Vagina (tissue), 2 donors: ENCODE measurements around the gene DNLZ. TPM values are rescaled to one million over a fixed set of nuclear protein-coding genes. Genes with fewer than 3 reads are reported as not detected.

Experiments
- DNase-seq, 2 donors: peaks; one replicate each; pipeline ENCODE4 v3.0.0-alpha.2; 2017; ENCODE audit errors: extremely low spot score in 2 of 2
- H3K27ac ChIP-seq: fragments of 200-600 bp; sonication (generic); one replicate; pipeline ENCODE4 v1.5.1; 2019
- H3K27me3 ChIP-seq: fragments of 200-600 bp; sonication (generic); one replicate; pipeline ENCODE4 v1.5.1; 2019
- H3K36me3 ChIP-seq, 2 donors: fragments of 200-600 bp; sonication (generic); one replicate each; pipeline ENCODE4 v1.5.1; 2017 to 2019
- H3K4me1 ChIP-seq: fragments of 200-600 bp; sonication (generic); one replicate; pipeline ENCODE4 v1.5.1; 2019
- H3K4me3 ChIP-seq, 2 donors: fragments of 200-600 bp; sonication (generic); 1 replicate in 1 of 2; 2 replicates in 1 of 2; pipeline ENCODE4 v1.5.1; 2016 to 2019
- H3K9me3 ChIP-seq: fragments of 200-600 bp; sonication (generic); one replicate; pipeline ENCODE4 v1.5.1; 2019
- intact Hi-C: fragments of 100-400 bp; cut with DNase I; formaldehyde crosslinking; loops from one replicate; pipeline ENCODE4 v1.15.1; 2023
- total RNA-seq: library from RNA; depleted of rRNA; stranded (reverse); fragments of >200 nt; gene quantifications from one replicate; pipeline ENCODE4 v1.2.3, GENCODE V29; 2016
- TF ChIP-seq, protein P1 (sequence below), 3 experiments: fragments of 450-650 bp in 2 of 3; fragments of 200-600 bp in 1 of 3; sonication (generic) in 1 of 3; IDR thresholded peaks; one replicate each; pipeline ENCODE4 v1.5.1; 2017 to 2019; ENCODE audit warnings: antibody characterized with exemption in 3 of 3, mild to moderate bottlenecking in 2 of 3, moderate library complexity in 2 of 3

The DNLZ gene
- total RNA-seq, 1 donor from 2014 or later: 25.0 TPM

DNA sequence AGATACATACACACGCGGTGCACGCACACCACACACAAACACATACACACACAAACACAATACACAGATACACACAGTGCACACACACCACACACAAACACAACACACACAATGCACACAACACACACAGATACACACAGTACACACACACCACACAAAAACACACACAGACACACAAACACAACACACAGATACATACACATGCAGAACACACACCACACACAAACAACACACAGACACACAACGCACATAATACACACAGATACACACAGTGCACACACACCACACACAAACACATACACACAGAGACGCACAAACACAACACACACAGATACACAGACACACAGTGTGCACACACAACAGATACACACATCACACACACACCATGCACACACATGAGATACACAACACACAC, 53.7 kb downstream of the DNLZ start:
- H3K27me3 ChIP-seq: no peaks in the 10 kb centered on the region

More for the DNA sequence above, 53.7 kb downstream of the DNLZ start:
- DNase-seq: no peak
- TF ChIP-seq, protein P1, sequence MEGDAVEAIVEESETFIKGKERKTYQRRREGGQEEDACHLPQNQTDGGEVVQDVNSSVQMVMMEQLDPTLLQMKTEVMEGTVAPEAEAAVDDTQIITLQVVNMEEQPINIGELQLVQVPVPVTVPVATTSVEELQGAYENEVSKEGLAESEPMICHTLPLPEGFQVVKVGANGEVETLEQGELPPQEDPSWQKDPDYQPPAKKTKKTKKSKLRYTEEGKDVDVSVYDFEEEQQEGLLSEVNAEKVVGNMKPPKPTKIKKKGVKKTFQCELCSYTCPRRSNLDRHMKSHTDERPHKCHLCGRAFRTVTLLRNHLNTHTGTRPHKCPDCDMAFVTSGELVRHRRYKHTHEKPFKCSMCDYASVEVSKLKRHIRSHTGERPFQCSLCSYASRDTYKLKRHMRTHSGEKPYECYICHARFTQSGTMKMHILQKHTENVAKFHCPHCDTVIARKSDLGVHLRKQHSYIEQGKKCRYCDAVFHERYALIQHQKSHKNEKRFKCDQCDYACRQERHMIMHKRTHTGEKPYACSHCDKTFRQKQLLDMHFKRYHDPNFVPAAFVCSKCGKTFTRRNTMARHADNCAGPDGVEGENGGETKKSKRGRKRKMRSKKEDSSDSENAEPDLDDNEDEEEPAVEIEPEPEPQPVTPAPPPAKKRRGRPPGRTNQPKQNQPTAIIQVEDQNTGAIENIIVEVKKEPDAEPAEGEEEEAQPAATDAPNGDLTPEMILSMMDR (IDR thresholded peaks at IDR 0.05): no peak
- Histone ChIP-seq H3K4me1 (no peaks in the 10 kb centered on the region), H3K36me3 (no peaks in the 10 kb centered on the region), H3K9me3 (no peaks in the 10 kb centered on the region), H3K4me3 (no peak overlapping the region), H3K27ac (no peak overlapping the region)
- intact Hi-C loops: loop anchor here (10.0 kb wide), 2 partner anchors 55 to 95 kb away; partner anchors contain the start of genes DNLZ and SNAPC4

Other genes with a start within 250 kb of the DNLZ start
- 25.0 TPM for gene TMEM250, start 244.9 kb downstream of the DNLZ start, total RNA-seq
- not detected for gene LHX3, start 158.6 kb downstream of the DNLZ start, total RNA-seq
- 6.1 TPM for gene QSOX2, start 117.9 kb downstream of the DNLZ start, total RNA-seq
- not detected for gene CCDC187, start 59.6 kb downstream of the DNLZ start, total RNA-seq
- 35.4 TPM for gene GPSM1, start 36.2 kb downstream of the DNLZ start, total RNA-seq
- gene CARD9, start 9.9 kb upstream of the DNLZ start, total RNA-seq: 16.9 TPM
- gene SNAPC4, start 36.4 kb upstream of the DNLZ start, total RNA-seq: 3.2 TPM
- gene ENTR1, start 46.9 kb upstream of the DNLZ start, total RNA-seq: 60.4 TPM
- 23.6 TPM for gene PMPCA, start 46.9 kb upstream of the DNLZ start, total RNA-seq
- 9.8 TPM for gene INPP5E, start 76.1 kb upstream of the DNLZ start, total RNA-seq
- 52.3 TPM for gene SEC16A, start 119.3 kb upstream of the DNLZ start, total RNA-seq
- 67.0 TPM for gene NOTCH1, start 182.3 kb upstream of the DNLZ start, total RNA-seq